CD4-positive, alpha-beta T cell (primary cell): ENCODE data around the gene KLF18. TPM values are rescaled to one million over a fixed set of nuclear protein-coding genes. Genes with fewer than 3 reads are reported as not detected.

Experiments
- ATAC-seq: fragments of 200-7000 bp; cut with Tn5 transposase; one replicate; pipeline ENCODE4 v1.10.0; 2022; ENCODE audit warnings: mild to moderate bottlenecking; ENCODE audit not compliant: poor library complexity
- CTCF ChIA-PET: fragments of 350-600 bp; sonication (Branson Sonifier 250); formaldehyde crosslinking; loops from one replicate; lab custom pipeline; 2021; ENCODE audit warnings: antibody characterized with exemption, inconsistent platforms; lab: Charles Lee
- POLR2A ChIA-PET: fragments of 350-600 bp; sonication (Branson Sonifier 250); formaldehyde crosslinking; loops from one replicate; lab custom pipeline; 2021; ENCODE audit warnings: antibody characterized with exemption, inconsistent platforms; lab: Charles Lee
- DNase-seq, 14 experiments: peaks; one replicate each; pipeline ENCODE4 v3.0.0-alpha.2; 2013 to 2020; ENCODE audit warnings: mixed read lengths in 2 of 14
- H3K27ac ChIP-seq, 2 donors: one replicate each; pipeline versions ENCODE4 v1.5.1 to v1.7.0; 2013; ENCODE audit warnings: low read length in 2 of 2, low read depth in 1 of 2, mild to moderate bottlenecking in 1 of 2
- H3K27me3 ChIP-seq, 2 experiments: 1 replicate in 1 of 2; 2 replicates in 1 of 2; pipeline versions ENCODE4 v1.6.1 to v1.7.0; 2013; ENCODE audit warnings: low read length in 2 of 2, control low read depth in 1 of 2, mild to moderate bottlenecking in 1 of 2, moderate library complexity in 1 of 2; ENCODE audit not compliant: insufficient read depth in 2 of 2, control insufficient read depth in 1 of 2
- H3K36me3 ChIP-seq: one replicate; pipeline ENCODE4 v1.6.1; 2013; ENCODE audit warnings: low read length, control low read depth; ENCODE audit not compliant: insufficient read depth
- H3K4me1 ChIP-seq: one replicate; pipeline ENCODE4 v1.6.1; 2013; ENCODE audit warnings: low read length, control low read depth; ENCODE audit not compliant: insufficient read depth
- H3K4me3 ChIP-seq: one replicate; pipeline ENCODE4 v1.5.1; 2013; ENCODE audit warnings: mild to moderate bottlenecking, low read length, moderate library complexity
- H3K9me3 ChIP-seq, 2 experiments: 1 replicate in 1 of 2; 2 replicates in 1 of 2; pipeline versions ENCODE4 v1.6.1 to v1.7.0; 2013; ENCODE audit warnings: low read length in 2 of 2, mild to moderate bottlenecking in 2 of 2, control low read depth in 1 of 2, moderate library complexity in 1 of 2; ENCODE audit not compliant: control insufficient read depth in 1 of 2, insufficient read depth in 1 of 2
- H3K27ac Mint-ChIP-seq: one replicate; pipeline ENCODE4 v1.8.0; 2020; ENCODE audit warnings: mixed read lengths
- H3K27me3 Mint-ChIP-seq: one replicate; pipeline ENCODE4 v1.8.0; 2021; ENCODE audit warnings: mixed read lengths
- H3K36me3 Mint-ChIP-seq: one replicate; pipeline ENCODE4 v1.8.0; 2021; ENCODE audit warnings: low read depth, mixed read lengths
- H3K4me1 Mint-ChIP-seq: one replicate; pipeline ENCODE4 v1.8.0; 2021; ENCODE audit warnings: low read depth, mixed read lengths
- H3K4me3 Mint-ChIP-seq: one replicate; pipeline ENCODE4 v1.8.0; 2020; ENCODE audit warnings: mild to moderate bottlenecking, mixed read lengths
- H3K9me3 Mint-ChIP-seq: one replicate; pipeline ENCODE4 v1.8.0; 2020; ENCODE audit warnings: mixed read lengths
- intact Hi-C, 2 experiments: fragments of 100-400 bp; cut with DNase I in 1 of 2; cut with micrococcal nuclease in 1 of 2; formaldehyde crosslinking; loops; one replicate each; pipeline versions ENCODE4 v1.15.1 to v1.9.0; 2023 to 2025; cut with DNase I, micrococcal nuclease
- total RNA-seq, 174 experiments: library from RNA in 2 of 174; stranded (reverse) in 2 of 174; gene quantifications; one replicate each; pipeline ENCODE4 v1.2.3 and lab custom pipeline; 2021 to 2026
- TF ChIP-seq, protein P1 (sequence below): fragments of 200-600 bp; IDR thresholded peaks from one replicate; pipeline ENCODE4 v1.8.0; 2022; ENCODE audit warnings: antibody characterized with exemption, mild to moderate bottlenecking

Gene KLF18
- total RNA-seq, 2 experiments from 2014 or later, result not detected

DNA sequence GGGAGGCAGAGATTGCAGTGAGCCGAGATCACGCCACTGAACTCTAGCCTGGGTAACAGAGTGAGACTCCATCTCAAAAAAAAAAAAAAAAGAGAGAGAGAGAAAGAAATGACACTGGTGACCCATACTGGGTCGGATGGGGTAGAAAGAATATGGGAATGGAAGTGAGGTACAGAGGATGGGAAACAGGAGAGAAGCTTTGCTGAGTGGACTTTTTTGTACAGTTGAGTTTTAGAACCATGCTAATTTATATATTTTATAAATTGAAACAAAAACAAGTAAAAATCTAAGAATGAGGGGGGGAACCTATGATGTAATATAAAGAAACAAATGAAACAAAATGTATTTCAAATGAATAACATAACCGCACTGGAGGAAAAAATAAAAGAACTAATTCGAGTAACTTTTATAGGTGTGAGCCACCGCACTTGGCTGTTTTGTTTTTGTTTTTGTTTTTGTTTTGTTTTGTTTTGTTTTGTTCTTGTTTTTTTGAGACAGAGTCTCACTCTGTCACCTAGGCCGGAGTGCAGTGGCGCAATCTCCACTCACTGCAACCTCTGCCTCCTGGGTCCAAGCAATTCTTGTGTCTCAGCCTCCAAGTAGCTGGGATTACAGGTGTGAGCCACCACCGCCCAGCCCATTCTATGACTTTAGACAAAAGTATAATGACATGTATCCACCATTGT lies 41.1 kb downstream of the KLF18 start:
- Mint-ChIP-seq H3K9me3 (no peaks in the 10 kb centered on the region), H3K4me1 (no peaks in the 10 kb centered on the region), H3K27ac (no peak overlapping the region), H3K36me3 (no peaks in the 10 kb centered on the region), H3K27me3 (peaks cover 13% of the 10 kb centered on the region), H3K4me3 (no peak overlapping the region)
- no peak overlapping the region for H3K27ac ChIP-seq
- H3K4me1 ChIP-seq, result no peaks in the 10 kb centered on the region
- no peak for DNase-seq
- intact Hi-C loops, result no loop called here
- no peak for ATAC-seq
- no peaks in the 10 kb centered on the region for H3K36me3 ChIP-seq
- no peak overlapping the region for H3K4me3 ChIP-seq
- POLR2A ChIA-PET, result no interaction called here
- H3K9me3 ChIP-seq, result no peaks in the 10 kb centered on the region
- H3K27me3 ChIP-seq, result no peaks in the 10 kb centered on the region
- CTCF ChIA-PET, result no interaction called here
- TF ChIP-seq, protein P1, sequence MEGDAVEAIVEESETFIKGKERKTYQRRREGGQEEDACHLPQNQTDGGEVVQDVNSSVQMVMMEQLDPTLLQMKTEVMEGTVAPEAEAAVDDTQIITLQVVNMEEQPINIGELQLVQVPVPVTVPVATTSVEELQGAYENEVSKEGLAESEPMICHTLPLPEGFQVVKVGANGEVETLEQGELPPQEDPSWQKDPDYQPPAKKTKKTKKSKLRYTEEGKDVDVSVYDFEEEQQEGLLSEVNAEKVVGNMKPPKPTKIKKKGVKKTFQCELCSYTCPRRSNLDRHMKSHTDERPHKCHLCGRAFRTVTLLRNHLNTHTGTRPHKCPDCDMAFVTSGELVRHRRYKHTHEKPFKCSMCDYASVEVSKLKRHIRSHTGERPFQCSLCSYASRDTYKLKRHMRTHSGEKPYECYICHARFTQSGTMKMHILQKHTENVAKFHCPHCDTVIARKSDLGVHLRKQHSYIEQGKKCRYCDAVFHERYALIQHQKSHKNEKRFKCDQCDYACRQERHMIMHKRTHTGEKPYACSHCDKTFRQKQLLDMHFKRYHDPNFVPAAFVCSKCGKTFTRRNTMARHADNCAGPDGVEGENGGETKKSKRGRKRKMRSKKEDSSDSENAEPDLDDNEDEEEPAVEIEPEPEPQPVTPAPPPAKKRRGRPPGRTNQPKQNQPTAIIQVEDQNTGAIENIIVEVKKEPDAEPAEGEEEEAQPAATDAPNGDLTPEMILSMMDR, result no peak

DNA sequence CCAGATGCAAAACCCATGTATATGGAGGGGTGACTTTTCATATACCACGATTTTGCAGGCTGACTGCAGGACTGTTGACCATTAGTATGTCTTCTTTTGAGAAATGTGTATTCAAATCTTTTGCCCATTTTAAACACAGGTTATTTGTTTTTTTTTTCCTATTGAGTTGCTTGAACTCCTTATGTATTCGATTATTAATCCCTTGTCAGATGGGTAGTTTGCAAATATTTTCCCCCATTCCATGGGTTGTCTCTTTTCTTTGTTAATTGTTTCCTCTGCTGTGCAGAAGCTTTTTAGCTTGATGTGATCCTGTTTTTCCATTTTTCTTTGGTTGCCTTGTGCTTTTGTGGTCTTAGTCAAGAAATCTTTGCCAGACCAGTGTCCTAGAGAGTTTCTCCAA lies 47.4 kb downstream of the KLF18 start:
- H3K27me3 Mint-ChIP-seq, result peaks cover 8% of the 10 kb centered on the region
- no peaks in the 10 kb centered on the region for H3K36me3 ChIP-seq
- H3K4me1 Mint-ChIP-seq, result no peaks in the 10 kb centered on the region
- DNase-seq (no peak), ATAC-seq (no peak)
- no peak overlapping the region for H3K27ac Mint-ChIP-seq
- POLR2A ChIA-PET, result no interaction called here
- H3K9me3 Mint-ChIP-seq, result no peaks in the 10 kb centered on the region
- H3K4me1 ChIP-seq, result no peaks in the 10 kb centered on the region
- H3K9me3 ChIP-seq, result no peaks in the 10 kb centered on the region
- CTCF ChIA-PET, result no interaction called here
- intact Hi-C loops, result no loop called here
- no peak overlapping the region for H3K4me3 Mint-ChIP-seq
- TF ChIP-seq, protein P1, result no peak
- no peaks in the 10 kb centered on the region for H3K36me3 Mint-ChIP-seq
- H3K27ac ChIP-seq, result no peak overlapping the region
- no peaks in the 10 kb centered on the region for H3K27me3 ChIP-seq
- H3K4me3 ChIP-seq, result no peak overlapping the region

DNA sequence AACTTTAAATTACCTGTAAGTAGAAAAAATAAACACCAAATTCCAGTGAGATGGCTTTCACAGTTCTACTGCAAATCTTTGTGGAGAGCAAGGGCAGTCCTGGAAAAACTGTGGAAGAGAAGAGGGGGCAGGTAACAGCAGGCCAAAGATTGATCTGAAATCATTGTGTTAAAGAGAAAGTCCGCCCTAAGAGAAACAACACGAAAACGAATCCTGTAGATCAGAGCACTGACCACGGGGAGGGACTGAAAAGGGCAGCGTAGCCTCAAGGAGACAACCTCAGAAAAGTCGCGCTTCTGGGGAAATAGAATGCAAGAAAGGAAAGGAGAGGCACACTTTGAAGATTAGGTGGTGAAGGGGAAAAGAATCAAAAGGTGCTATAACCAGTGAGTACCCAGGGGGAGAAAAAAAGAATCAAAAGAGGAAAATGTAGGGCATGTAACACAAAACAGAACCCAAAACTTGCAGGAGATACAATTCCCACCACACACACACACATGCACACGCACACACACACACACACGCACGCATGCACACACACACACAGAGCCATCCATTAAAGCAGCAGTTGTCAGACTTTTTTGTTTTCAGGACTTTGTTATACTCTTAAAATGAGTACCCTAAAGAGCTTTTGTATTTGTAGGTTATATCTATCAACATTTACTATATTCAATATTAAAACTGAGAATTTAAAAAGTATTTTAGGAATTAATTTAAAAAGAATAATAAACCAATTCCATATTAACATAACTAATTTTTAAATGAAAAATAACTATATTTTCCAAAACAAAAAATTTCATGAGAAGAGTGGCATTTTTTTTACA lies 50.8 kb downstream of the KLF18 start:
- no peaks in the 10 kb centered on the region for H3K4me1 ChIP-seq
- H3K9me3 ChIP-seq, result no peaks in the 10 kb centered on the region
- peaks cover 3 to 4% of the 10 kb centered on the region in 2 experiments for H3K27me3 ChIP-seq
- ATAC-seq, result no peak
- Mint-ChIP-seq H3K27me3 (peaks cover 31% of the 10 kb centered on the region), H3K36me3 (no peaks in the 10 kb centered on the region), H3K9me3 (no peaks in the 10 kb centered on the region), H3K4me3 (no peak overlapping the region), H3K27ac (no peak overlapping the region), H3K4me1 (no peaks in the 10 kb centered on the region)
- TF ChIP-seq, protein P1, result no peak
- POLR2A ChIA-PET, result no interaction called here
- intact Hi-C loops, result no loop called here
- DNase-seq, result no peak
- no peak overlapping the region for H3K27ac ChIP-seq
- no peaks in the 10 kb centered on the region for H3K36me3 ChIP-seq
- CTCF ChIA-PET, result interaction anchor here (0.8 kb wide), 1 partner anchor 17 kb away, joined by 3 read pairs; no protein-coding TSS in a partner anchor
- no peak overlapping the region for H3K4me3 ChIP-seq
